IPS-NIHi7 (cell line): ENCODE results near the gene CFAP97D1.
A peak's percentile ranks its signal among the peaks of the same experiment; 100 is the strongest.

ENCODE experiments used
- DNase-seq: peaks from one replicate; pipeline ENCODE4 v3.0.0; 2012; ENCODE audit warnings: mixed read lengths; ENCODE audit errors: extremely low spot score

CFAP97D1 gene

DNA sequence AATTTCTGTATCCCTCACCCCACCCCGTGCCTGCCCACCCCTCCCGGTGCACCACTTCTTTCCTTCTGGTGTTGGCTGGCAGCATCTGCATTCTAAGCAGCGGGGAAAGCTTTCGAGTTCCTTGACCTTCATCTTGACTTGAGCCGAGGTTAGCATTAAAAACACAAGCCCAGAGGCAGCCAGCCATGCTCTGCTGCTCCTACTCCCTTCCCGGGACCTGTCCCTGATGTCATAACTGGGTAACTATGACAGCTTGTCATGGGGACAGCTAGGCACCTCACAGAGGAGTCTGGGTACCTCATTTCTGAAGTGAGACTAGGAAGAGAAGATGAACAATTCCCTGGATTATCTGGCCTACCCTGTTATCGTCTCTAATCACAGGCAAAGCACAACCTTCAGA lies at the start of gene CFAP97D1:
CFAP97D1 (plus strand) TSS at position 301 of the 400 bp plus-strand sequence; CDS start at position 329, 28 bp downstream.
- no peak for DNase-seq

DNA sequence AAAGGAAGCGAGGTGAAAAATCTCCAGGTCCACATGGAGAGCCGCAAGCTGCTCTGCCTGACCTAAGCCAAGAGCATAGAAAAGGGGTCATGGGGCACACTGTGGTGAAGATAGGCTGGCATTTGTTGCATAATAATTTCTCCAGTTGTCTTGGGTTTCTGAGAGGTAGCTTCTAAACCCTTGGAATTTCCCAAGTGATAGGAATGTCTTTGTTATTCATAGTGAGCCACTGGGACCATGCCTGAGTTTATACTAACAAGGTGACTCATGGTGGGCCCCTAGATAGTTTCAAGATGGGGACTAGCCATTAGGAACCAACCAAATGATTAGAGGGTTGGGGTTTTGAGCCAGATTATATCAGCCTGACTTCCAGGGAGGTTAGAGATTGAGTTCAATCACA lies 47.3 kb upstream of the CFAP97D1 start:
- DNase-seq: no peak

DNA sequence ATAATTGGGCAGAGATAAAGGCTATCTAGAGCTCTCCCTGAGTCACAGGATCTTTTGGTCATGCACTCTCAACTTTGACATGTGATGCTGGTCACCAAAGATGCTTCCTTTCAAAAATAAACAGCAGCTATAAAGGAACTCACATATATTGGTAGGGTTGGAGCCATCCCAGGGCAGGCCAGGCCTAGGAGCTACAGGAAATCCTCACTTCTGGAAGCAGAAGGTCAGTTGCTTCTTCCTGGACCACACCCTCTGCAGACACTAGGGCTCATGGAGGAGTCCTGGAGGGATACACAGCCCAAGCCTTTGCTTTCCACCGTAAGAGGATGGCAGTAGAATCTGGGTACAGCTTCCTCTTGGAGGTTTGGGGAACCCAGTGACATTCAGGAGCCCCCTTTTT lies 46.3 kb upstream of the CFAP97D1 start:
- DNase-seq: no peak

DNA sequence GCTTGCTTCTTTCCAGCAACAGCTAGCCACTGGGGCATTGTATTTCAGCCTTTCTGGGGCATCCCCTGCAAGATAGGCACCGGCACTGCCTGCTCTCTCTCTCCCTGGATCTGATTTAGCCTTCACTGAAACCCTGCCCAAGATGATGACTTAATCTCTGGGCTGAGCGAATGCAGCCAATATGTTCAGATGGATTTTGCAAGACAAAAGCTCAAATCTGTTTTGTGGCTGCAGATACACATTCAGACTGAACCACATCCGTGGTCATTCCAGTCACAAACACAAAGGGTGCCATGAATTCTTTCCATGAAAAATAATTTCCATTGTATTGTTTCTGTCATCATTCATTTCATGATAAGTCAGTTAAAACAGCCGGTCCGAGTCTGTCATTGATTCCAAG lies 45.9 kb upstream of the CFAP97D1 start:
- DNase-seq: no peak

DNA sequence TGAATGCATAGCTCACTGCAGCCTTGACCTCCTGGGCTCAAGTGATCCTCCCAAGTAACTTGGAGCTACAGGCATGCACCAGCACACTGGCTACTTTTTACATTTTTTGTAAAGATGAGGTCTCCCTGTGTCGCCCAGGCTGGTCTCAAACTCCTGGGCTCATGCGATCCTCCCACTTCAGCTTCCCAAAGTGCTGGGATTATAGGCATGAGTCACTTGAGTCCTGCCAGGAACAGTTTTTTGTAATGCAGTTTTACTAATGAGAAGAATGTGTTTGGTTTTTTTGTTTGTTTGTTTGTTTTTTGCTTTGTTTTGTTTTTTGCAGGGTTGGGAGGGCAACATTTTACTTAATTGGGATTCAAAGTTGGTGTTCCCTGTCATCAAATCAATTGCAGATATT lies 43.8 kb upstream of the CFAP97D1 start:
- no peak for DNase-seq

DNA sequence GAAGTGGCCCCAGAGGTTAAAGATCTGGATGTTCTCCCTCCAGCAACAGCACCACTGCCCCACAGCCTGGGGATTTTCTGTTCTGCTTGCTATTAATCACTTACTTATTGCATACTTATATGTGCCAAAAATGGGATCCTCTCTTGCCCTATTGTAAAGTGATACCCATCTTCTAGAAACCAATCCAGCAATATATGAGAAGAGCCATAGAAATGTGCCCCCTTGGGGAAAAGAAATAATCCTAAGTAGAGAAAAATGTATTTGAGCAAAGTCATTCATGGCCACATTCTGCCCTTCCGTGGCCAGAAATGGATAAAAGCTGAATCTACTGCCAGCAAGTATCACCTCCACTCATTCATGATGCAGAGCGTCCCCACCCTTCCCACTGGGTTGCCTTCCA lies 42.5 kb upstream of the CFAP97D1 start:
- no peak for DNase-seq

DNA sequence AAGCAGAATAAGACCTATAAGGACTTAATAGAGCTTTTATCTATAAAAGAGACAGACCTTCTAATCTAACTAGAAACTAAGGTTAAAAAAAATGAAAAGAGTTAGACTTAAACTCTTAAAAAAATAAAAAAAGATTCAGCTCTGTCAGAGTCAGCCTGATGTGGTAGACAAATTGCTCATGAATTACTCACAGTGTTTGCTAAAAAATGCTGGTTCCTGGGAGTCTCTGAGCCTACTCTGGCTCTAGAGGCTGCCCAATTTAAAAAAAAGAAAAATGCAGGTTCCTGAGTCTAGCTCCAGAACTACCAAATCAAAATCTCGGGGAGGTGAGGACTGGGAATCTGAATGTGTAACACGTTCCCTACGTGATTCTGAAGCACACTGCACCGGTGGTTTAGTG lies 39.7 kb upstream of the CFAP97D1 start:
- no peak for DNase-seq

DNA sequence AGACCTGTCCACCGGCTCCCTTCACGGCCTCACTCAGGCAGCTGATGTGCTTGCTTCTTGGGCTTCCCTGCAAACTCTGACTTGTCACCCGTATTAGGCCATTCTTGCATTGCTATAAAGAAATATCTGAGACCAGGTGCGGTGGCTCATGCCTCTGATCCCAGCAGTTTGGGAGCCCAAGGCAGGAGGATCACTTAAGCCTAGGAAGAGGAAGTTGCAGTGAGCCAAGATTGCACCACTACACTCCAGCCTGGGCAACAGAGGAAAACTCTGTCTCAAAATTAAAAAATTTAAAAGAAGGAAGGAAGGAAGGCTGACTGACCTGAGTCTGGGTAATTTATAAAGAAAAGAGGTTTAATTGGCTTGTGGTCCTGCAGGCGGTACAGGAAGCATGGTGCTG lies 38.6 kb upstream of the CFAP97D1 start:
- DNase-seq: no peak

DNA sequence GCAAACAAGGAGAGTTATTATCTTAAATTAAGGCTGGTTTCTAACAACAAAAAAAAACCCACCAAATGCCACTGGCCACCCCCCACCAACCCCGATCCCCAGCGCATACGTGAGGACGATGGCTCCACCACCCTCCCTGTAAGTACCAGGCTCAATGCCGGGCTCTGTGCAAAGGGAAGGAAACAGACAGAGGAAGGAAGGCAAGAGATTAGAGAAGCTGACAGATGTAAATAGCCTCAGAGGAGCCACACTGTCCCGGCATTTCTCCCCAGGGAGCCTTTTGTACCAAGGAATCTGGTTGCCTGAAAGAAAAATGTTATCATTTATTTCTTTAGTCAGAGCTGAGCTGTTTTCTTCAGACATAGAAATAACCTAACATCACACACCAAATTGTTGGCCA lies 34.7 kb upstream of the CFAP97D1 start:
- peak; percentile 46 for DNase-seq

DNA sequence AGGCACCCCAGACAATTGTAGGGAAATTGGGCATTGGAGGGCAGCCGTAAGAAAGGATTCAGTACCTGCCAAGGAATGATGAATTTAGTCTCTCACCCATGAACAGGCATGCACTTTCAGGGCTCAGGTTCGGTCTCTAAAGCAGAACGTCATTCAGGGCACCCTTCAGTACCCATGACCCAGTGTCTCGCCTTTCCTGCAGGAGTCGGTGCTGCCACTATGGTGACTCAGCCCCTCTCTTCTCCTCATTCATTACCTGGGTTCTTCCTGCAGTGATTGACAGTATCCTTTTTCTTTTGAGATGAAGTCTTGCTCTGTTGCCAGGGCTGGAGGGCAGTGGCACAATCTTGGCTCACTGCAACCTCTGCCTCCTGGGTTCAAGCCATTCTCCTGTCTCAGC lies 30.1 kb upstream of the CFAP97D1 start:
- DNase-seq: no peak

DNA sequence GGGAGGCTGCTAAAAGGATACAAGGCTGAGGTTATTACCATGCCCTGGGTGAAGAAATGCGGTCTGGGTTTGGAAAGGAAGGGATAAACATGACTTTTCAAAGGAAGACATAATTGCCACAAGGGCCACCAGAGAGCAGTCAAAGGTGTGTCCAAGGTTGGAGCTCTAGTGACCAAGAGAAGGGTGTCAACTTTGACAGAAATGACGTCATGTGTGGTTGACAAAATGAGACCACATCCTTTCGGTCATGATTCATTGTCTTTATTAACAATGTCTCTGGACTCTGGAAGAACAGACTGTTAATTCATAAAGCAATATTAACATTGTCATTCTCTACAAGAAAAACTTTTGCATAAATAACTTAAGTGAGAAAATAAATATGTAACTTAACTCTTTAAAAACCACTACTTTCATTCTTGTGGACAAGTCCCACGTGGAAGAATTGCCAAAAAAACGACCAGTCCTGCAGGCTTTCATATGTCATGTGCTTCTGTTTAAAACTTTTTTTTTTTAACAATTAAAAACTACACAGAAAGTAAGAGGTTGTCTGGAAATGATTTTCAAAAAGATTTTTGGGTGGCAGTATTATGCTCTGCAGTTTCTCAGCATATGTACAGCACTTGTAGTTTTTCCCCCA lies 26.6 kb upstream of the CFAP97D1 start:
- no peak for DNase-seq

DNA sequence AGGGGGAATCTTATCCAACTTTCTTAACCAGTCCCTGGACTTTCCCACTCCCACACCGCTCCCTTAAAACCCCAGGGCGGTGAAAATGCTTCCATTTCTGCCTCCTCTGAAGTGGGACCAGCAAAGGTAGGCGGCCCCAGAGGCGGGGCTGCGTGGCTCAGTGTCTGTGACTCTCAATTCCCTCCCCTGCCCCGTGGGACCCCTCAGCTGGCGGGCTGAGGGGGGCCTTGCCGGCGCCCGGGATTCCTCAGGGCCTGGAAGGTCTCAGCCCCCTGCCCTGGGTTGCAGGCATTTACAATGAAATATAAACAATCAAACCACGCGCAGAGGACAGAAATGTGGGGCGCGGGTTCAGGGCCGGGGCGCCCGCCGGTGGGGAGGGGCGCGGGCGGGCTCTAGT lies 25.3 kb upstream of the CFAP97D1 start:
- DNase-seq: no peak

DNA sequence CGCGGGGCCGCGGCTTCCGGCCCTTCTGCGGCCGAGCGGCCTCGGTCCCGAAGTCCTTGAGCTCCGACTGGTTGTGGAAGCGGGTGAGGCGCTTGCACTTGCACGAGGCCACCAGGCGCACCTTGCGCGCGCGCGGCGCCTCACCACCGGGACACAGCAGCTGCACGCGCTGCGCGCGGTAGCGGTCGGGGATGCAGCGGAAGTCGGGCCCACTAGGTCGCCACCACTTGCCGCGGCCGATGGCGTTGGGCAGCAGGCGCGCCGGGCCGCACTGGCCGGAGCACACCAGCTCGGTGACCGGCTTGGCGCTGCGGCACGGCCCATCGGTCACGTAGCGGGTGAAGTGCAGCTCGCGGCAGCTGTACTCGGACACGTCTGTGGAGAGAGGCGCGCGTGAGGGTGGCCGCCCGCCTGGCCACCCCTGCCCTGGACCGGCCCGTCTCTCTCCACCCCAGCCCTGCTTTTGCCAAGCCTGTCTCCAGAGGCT lies 24.8 kb upstream of the CFAP97D1 start:
- peak; percentile 76 for DNase-seq

DNA sequence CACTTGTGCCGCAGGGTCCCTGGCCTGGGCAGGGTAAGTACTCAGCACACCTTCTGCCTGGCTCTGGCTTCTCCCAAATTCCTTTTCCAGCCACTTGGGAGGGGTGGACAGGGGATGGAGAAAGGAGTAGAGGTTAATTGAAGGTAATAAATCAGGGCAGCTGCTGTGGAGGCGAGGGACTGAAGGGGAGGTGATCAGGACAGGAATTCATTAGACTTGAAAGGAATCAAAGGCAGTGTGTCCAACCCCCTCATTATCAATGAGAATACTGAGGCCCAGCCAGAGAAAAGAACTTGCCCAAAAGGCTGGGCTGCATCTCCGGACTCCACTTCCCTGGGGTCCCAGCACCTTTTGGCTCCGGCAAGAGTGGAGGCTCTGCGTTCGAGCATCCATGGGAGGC lies 24.0 kb upstream of the CFAP97D1 start:
- DNase-seq: no peak

DNA sequence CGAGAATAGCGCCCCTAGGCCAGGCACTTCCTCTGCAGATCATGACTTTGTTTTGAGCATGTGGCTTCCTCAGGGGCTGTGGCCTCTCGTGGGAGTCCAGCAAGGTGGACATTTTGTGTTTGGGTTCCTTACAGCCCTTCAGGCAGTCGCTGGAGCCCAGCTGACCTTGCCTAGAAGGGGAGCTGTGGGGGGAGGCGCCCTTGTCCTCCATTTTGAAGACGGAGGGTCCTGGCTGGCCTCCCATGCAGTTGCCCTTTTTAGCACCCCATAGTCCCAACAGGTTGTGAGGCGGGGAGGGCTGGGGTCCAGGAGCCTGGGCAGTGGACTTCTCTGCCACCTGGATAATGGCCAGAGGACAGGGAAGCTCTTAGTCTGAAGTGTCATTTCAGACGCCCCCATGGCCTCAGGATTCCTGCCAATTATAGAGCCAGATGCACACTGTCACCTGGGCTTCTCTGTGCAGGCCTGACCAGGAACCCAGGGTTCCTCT lies 23.0 kb upstream of the CFAP97D1 start:
- DNase-seq: no peak

DNA sequence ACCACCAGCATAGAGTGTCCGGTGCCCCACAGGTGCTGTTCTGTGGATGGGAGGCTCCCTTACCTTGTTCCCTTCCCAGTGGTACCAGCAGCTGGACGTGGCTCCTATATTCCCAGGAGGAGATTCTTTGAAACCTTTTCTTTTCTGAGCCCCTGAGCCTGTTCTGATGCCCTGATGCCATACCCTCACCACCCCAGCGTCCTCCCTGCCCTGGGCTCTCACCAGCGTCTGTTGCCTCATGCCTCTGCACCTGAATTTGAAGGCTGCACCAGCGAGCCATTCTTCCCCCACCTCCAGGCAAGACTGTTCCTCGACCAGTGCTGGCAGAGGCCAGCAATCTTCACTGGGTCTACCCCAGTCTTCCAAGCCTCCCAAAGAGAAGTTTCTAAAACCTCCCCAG lies 22.1 kb upstream of the CFAP97D1 start:
- no peak for DNase-seq

DNA sequence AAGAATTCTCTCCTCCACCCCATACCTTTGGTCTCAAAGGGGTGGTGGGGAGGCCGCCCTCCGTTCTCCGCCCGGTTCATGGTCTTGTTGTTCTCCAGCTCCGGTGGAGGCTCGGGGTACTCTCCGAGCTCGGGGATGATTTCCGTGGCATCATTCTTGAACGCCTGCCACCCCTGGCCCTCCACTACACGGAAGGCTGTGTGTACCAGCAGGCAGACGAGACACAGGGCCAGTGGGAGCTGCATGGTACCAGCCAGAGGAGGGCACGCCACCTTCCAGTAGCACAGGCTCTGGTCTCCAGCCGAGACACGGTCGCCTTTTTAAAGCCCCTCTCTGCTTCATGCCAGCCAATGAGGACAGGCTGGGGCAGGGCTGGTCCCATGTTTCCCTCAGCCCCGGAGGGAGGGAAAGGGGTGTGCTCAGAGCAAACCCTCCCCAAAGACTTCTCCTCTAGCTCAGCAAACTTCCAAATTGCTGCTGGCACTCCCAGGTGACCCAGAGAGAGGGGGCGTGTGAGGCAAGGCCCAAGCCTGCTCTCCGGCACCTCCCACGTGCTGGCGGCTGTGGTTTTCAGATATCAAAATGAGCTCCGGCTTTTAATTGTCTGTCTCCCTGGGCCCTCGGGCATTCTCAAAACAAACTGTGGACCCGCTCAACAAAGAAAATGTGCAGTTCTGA lies 21.6 kb upstream of the CFAP97D1 start, which contains the start of gene SOST:
SOST (minus strand) TSS at position 295 of the 678 bp plus-strand sequence; CDS start at position 245, 50 bp downstream.
- no peak for DNase-seq

DNA sequence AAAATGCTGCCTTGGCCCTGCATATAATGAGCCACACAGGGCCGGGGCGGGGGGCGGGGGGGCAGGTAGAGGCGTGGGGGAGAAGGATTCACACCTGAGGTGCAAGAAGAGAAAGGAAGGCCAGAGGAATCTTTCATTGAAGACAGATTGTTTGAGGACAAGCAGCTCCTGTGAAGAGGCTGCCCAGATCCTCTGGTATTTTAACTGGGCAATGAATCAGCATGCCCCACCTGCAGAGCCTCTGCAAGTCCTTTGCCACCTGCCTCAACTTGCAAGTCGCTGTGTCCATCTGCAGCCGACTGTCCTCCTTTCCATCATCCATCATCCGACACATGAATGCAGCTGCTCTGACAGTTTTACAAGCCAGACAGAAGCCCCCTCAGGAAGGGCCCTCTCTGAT lies 20.4 kb upstream of the CFAP97D1 start:
- no peak for DNase-seq

DNA sequence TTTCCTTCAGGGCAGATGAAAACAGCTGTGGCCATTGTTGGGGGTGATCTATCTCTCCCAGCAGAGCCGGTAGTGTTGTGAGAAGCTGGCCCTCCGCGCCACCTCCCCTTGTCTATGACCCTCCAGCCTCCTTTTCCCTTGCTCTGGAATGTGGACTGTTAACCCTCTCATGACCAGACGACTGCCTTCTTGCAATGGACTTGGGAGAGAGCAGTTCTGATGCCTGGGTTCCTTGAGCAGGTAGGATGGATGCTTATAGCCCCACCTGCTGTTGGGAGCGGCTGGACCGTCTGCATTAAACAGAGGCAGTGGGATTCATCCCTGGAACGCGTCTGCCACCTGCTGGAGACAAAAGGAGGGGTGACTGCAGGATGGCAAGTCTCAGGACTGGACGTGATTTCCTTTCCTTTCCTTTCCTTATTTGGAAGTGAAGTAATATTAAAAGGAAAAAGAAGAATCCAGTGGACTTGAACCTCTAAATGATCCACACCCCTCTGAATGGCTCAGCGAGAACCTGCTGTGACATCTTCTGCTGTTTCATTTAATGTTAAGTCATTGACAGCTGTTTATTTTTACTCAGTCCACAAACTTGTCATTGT lies 19.9 kb upstream of the CFAP97D1 start:
- DNase-seq: peak; percentile 91

DNA sequence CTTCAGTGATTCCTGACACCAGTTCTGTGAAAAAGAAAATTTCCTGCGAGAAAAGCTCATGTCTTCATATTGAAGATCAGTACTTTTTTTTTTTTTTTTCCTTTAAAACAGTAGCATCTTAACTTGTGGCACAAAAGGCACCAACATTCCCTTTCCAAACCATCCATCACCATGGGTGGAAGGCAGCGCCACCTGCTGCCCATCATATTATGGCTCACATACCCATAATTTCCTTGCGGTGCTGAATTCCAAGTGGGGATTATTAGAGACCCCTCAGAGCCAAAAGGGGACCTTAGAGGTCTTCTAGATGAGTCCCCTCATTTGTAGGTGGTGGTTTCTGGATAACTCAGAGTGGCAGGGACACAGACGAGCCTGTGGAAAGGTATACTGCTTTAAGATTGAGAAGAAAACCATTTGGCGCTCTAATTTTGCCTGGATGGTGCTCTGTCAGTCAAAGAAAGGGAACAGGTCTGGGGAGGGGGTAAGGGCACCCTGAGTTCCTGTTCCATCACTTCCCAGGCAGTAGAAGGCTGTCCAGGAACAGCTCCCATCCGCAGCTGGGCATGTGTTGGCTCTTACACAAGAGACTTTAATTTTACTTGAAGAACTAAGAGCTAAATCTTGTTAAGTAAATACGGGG lies 13.7 kb upstream of the CFAP97D1 start:
- DNase-seq: peak; percentile 75

DNA sequence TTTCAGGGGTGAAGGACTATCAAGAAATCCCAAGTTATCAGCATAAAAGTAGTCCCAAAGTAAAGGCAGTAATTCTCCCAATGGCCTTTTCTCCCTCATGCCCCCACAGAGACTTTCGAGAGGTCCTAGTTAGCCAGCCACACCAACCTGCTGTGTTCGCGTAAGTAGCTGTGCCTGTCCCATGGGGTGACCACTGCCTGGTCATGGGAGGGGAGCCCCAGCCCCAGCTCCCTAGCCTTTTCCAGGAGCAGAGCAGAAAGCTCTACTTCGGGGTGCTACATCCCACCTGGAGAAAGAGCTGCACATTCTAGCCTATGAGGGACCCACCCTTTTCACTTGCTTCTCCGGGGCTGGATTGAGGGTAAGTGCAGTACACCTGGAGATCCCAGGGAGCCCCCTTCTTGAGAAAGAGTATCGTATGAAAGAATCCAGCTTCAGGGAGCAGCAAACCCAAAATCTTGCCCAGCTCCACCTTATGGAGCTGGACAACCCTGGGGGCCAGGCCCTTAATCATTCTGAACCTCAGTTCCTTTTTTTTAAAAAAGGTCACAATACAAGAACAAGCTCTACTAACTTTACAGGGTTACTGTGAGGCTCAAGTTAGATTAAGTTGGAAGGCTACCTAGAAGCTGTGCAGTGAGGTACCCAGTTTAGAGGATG lies 13.1 kb upstream of the CFAP97D1 start:
- no peak for DNase-seq

DNA sequence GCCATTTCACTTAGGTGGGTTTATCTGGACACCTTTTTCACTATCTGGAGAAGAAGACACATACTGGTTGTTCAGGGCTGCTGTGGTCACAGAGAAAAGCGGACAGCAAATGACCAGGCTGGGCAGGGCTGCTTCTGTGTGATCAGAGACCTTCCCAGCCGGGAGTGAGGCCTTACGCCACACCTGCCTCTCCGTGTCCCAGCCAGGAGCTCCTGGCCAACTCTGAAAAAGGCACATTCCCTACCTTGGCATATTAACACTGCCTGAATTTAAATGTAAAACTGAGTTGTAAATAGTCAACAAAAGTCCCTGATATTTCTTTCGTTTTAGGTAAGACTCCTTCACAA lies 12.5 kb upstream of the CFAP97D1 start:
- DNase-seq: no peak
